ENCODE results near the gene PAPPA. TPM values are rescaled to one million over a fixed set of nuclear protein-coding genes. Genes with fewer than 3 reads are reported as not detected.

The PAPPA gene
- total RNA-seq, 1 experiment from 2014 or later = 0.17 TPM

DNA sequence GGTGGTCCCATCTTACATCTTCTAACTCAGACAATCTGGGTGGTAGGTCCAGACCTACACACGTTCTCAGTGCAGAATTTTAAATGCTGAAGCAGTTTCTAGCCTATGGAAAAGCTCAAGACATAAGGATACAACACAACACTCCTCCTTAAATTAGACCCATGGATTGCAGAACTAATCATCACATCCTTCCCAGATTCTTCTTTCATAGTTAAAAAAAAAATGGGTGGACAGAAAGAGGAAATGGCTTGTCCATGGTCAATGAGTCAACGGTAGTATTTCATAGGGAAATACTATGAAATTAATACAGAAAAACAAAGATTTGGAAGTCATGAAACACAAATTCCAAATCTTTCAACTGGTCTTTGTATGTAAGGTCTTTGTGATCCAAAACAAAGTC lies 106.9 kb downstream of the PAPPA start:
- Histone ChIP-seq H2BK12ac (ENCODE audit: insufficient read length, low read depth, low read length) (no peak overlapping the region), H2BK120ac (ENCODE audit: low read depth, low read length, poor library complexity, severe bottlenecking) (no peak overlapping the region), H3K27ac (ENCODE audit: insufficient read length, low read depth, low read length) (no peak overlapping the region), H4K5ac (ENCODE audit: insufficient read length, low read depth, low read length) (no peak overlapping the region), H2BK20ac (ENCODE audit: low read depth, low read length, poor library complexity, severe bottlenecking) (no peak overlapping the region), H4K20me1 (ENCODE audit: control insufficient read depth, insufficient read depth, insufficient read length) (no peaks in the 10 kb centered on the region), H4K91ac (ENCODE audit: insufficient read length, low read depth, low read length) (no peak overlapping the region), H3K79me2 (ENCODE audit: insufficient read depth, low read length) (no peaks in the 10 kb centered on the region), H3K9me3 (ENCODE audit: control insufficient read depth, low read depth, low read length) (no peaks in the 10 kb centered on the region), H2AK5ac (ENCODE audit: insufficient read length, low read length) (no peak overlapping the region), H3K23ac (ENCODE audit: insufficient read length, low read depth, low read length) (no peak overlapping the region), H3K56ac (ENCODE audit: insufficient read length, low read depth, low read length) (no peak overlapping the region), H3K27me3 (ENCODE audit: insufficient read depth, low read length) (no peaks in the 10 kb centered on the region), H3K4me2 (ENCODE audit: insufficient read depth, insufficient read length, low read length) (no peak overlapping the region), H3K4ac (ENCODE audit: low read depth, low read length) (no peak overlapping the region), H3T11ph (ENCODE audit: low read length) (no peak overlapping the region), H3K9ac (ENCODE audit: extremely low read depth, insufficient read length, low read length) (no peak overlapping the region), H3K14ac (ENCODE audit: insufficient read depth, low read length) (no peak overlapping the region), H2BK5ac (ENCODE audit: insufficient read length, low read length) (no peak overlapping the region), H4K8ac (replicated peaks; ENCODE audit: insufficient read length, low read depth, low read length) (no peak overlapping the region), H2BK15ac (ENCODE audit: low read depth, low read length) (no peak overlapping the region), H3K79me1 (ENCODE audit: insufficient read depth, low read depth, low read length, poor library complexity, severe bottlenecking) (no peaks in the 10 kb centered on the region), H2AFZ (ENCODE audit: low read length) (no peak overlapping the region), H3K4me1 (ENCODE audit: insufficient read depth, low read length) (no peaks in the 10 kb centered on the region), H3K18ac (ENCODE audit: insufficient read length, low read depth, low read length) (no peak overlapping the region), H3K23me2 (ENCODE audit: insufficient read length, low read depth, low read length, poor library complexity, severe bottlenecking) (no peaks in the 10 kb centered on the region)
- Mint-ChIP-seq H3K4me1 (no peaks in the 10 kb centered on the region), H3K27ac (no peak overlapping the region), H3K4me3 (no peak overlapping the region), H3K36me3 (ENCODE audit: insufficient read depth in 1 of 3, low read depth in 3 of 3) (no peaks in the 10 kb centered on the region), H3K27me3 (ENCODE audit: low read depth) (peaks cover 47% of the 10 kb centered on the region), H3K9me3 (no peaks in the 10 kb centered on the region)
- no CpG with 5 or more reads among the region's 2 CpGs for WGBS (ENCODE audit: extremely low coverage, insufficient read length, low lambda C conversion rate)
- DNase-seq = no peak
- TF ChIP-seq, protein P1, sequence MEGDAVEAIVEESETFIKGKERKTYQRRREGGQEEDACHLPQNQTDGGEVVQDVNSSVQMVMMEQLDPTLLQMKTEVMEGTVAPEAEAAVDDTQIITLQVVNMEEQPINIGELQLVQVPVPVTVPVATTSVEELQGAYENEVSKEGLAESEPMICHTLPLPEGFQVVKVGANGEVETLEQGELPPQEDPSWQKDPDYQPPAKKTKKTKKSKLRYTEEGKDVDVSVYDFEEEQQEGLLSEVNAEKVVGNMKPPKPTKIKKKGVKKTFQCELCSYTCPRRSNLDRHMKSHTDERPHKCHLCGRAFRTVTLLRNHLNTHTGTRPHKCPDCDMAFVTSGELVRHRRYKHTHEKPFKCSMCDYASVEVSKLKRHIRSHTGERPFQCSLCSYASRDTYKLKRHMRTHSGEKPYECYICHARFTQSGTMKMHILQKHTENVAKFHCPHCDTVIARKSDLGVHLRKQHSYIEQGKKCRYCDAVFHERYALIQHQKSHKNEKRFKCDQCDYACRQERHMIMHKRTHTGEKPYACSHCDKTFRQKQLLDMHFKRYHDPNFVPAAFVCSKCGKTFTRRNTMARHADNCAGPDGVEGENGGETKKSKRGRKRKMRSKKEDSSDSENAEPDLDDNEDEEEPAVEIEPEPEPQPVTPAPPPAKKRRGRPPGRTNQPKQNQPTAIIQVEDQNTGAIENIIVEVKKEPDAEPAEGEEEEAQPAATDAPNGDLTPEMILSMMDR (conservative IDR thresholded peaks at IDR 0.05) = no peak

All from H9 (cell line).